ENCODE measurements around the gene PCAT6.
"Not testable (repeated sequence)": the region's sequence is repeated elsewhere in the genome, so short reads cannot be mapped to it uniquely, and the experiment has no call there.

The PCAT6 gene

DNA sequence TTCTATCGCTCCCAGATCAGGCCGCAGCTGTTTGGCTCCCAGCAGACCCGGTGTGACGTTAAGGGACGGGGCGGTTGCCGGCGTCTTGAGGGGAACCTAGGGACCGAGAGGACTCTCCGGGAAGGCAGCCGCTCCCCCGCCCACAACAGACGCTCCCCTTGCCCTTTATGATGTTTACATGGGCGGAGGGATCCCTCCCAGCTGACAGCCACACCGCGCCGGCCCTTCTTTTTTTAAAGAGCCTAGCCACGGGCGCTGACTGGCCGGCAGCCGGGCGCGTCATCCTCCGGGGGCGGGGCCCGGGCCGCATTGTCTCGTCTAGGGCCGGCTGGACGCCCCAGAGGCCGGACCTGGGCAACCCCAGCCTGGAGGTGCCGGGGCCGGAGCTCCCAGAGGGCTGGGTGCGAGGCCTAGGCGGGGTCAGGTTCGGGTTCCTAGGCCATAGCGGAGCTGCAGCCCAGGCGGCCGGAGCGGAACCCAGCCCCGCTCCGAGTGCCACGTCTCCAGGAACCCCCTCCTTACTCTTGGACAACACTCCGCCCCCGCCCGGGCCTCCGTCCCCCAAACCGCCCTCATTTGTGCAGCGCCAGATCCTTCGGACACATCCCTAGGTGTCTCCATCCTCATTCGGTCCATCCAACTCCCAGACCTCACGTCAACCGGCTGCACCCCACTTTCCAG, at the start of gene PCAT6:
Gene PCAT6, plus strand, starts transcription at position 340 of the 681 bp plus-strand sequence.
- DNase-seq: peak; percentile 80 to 83

GRCh38 chr1:202762019-202762418, 48.7 kb upstream of the PCAT6 start:
- DNase-seq: no peak

GRCh38 chr1:202765721-202766120, 45.0 kb upstream of the PCAT6 start:
- no peak for DNase-seq

DNA sequence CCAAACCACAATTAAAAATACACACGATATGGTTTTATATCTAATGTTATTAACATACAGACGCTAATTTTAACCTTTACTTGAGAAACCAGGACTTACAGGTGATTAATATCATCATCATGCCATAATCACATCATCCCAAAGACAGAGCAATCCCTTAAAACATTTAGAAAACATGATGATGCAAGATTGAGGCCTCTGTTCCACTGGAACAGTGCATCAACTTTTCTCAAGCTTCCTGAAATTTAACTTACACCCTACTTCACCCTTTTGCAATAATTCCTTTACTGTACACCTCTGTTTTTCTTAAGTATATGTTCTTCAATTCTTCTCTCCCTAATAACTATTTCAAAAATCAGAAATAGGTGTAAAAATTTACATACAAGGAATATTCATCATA, 40.6 kb upstream of the PCAT6 start:
- no peak for DNase-seq

- no peak for DNase-seq
Measured at GRCh38 chr1:202781180-202781579, 29.6 kb upstream of the PCAT6 start.

DNA sequence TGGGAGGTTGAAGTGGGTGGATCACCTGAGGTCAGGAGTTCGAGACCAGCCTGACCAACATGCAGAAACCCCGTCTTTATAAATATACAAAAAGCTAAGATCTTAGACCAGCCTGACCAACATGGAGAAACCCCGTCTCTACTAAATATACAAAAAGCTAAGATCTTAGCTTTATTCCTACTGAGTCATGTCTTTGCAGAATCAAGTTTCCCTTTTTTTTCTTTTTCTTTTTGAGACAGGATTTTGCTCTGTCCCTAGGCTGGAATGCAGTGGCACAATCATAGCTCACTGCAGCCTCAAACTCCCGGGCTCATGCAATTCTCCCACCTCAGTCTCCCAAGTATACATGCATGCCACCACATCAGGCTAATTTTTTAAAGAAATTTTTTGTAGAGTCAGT, 23.9 kb upstream of the PCAT6 start:
- no peak for DNase-seq

DNA sequence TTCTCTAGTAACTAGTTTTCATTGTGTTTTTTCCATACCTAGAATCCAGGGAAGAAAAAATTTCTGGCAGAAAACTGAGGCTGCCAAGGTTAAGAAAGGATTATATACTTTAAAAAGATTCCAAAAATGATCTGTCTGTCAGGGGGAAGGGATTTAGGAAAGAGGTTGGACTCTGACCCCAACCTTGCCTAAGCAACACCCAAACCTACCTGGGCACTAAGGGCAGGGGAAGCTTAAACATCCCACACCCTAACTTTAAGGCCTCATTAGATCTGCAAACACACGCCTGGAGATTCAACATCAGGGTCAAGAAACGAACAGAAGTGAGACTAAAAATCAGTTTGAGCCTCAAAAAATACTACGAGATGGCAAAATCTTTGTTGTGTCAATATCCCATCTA, 22.0 kb upstream of the PCAT6 start:
- DNase-seq: no peak

DNA sequence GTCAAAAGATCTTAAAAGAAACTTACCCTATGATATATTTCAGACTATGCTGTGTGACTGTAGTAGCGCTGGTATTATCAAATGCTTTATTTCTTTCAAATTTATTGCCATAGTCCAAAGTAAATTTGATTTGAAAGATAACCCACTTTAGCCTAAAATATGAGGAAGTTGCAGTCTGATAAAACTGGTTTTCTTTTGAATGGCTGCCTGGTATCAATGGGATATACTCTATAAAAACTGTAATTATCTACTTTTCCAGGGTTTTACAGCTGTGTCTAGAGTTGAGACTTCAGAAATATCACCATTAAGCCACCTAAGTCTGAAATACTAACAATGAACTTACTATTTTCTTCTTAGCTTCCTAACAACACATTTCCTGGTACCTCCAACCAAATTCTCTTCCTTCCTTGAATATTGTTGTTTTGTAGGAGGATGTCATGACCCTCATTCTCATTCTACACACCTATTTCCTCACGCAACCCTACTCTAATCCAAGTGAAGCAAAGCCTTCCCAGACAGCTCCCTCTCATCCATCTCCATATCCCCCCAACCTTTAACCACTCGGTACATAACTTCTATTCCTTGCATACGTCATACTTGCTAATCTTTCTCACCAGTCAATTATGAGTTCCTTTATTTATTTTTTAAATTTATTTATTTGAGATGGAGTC, 19.5 kb upstream of the PCAT6 start:
- no peak for DNase-seq

- DNase-seq: no peak
Measured at GRCh38 chr1:202794051-202794740, 16.6 kb upstream of the PCAT6 start.

DNA sequence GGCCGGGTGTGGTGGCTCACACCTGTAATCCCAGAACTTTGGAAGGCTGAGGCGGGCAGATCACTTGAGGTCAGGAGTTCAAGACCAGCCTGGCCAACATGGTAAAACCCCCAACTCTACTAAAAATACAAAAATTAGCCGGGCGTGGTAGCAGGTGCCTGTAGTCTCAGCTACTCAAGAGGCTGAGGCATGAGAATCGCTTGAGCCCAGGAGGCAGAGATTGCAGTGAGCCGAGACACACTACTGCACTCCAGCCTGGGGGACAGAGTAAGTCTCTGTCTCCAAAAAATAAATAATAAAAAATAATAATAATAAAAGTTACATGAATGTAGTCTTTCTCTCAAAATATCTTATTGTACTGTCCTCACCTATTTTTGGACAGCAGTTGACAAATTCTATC, 15.8 kb upstream of the PCAT6 start:
- DNase-seq: not testable (repeated sequence)

DNA sequence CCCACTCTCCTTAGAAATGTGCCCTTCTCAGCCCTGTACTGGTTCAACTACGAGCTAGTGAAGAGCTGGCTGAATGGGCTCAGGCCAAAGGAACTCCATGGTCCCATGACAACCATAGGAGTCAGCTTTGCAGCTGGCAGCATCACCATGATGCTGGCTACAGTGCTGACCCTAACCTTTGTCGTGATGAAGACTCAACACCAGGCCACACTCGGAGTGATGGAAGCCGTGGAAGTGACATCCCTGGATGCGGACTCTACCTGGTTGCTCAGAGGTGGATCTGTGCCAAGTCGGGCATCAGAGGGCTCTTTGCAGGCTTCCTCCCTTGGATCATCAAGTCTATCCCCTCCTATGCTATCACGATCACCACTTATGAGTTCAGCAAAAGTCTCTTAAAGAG, 14.1 kb upstream of the PCAT6 start:
- no peak for DNase-seq

GRCh38 chr1:202798260-202798659, 12.5 kb upstream of the PCAT6 start:
- DNase-seq: no peak

DNA sequence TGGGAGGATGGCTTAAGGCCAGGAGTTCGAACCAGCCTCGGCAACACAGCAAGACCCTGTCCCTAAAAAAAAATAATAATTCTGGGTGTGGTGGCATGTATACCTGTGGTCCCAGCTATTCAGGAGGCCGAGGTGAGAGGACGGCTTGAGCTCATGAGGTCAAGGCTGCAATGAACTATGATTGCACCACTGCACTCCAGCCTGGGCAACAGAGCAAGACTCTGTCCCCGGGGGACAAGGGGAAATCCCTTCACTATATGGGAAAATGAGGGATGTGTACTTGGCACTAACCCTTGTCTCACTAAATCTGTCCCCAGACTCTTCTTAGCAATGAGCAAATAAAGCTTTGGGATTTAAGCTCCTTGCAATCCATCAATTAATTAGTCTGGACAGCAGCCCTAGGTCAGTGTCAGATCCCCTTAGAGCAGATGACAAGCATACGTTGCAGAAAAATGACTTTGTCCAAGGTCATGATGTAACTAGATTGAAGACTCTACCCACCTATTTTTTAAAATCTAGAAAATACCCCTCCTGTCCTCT, 11.9 kb upstream of the PCAT6 start:
- DNase-seq: no peak

DNA sequence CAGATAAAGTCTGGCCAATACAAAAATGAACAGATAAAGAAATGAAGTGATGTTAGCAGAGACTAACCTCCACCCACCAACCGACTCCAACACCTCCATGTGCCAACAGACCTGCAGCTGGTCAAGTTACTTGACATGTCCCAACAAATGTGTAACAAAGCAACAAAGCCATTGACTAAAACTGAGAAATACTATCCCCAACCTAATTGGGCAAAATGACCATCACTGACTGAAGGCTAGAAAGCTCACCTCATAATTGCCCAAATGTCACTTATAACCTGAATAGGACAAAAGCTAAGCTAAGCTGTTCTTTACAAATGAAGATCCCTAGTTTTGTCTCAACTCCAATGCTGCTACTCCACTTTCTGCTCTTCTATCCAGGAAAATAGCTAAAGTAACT, 10.0 kb upstream of the PCAT6 start:
- DNase-seq: no peak

DNA sequence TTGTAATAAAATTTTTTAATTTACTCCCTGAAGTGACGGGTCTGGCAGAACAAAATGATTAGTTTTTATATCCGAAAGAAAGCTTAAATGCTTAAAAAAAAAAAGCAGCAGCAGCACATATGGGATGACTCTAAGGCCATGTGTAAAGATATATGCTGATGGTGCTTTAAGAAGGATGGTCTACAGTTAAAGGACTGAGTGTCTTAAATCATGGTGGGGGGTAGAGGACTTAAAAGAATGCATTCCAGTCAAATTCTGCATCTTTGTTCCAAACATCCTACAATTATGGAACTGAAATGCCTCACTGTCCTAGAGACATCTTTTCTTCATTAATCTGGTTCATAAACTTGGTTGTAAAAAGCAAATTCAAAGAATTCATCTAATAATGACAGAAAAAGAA, 9.6 kb upstream of the PCAT6 start:
- DNase-seq: no peak

GRCh38 chr1:202802034-202802433, 8.7 kb upstream of the PCAT6 start:
- DNase-seq: no peak

DNA sequence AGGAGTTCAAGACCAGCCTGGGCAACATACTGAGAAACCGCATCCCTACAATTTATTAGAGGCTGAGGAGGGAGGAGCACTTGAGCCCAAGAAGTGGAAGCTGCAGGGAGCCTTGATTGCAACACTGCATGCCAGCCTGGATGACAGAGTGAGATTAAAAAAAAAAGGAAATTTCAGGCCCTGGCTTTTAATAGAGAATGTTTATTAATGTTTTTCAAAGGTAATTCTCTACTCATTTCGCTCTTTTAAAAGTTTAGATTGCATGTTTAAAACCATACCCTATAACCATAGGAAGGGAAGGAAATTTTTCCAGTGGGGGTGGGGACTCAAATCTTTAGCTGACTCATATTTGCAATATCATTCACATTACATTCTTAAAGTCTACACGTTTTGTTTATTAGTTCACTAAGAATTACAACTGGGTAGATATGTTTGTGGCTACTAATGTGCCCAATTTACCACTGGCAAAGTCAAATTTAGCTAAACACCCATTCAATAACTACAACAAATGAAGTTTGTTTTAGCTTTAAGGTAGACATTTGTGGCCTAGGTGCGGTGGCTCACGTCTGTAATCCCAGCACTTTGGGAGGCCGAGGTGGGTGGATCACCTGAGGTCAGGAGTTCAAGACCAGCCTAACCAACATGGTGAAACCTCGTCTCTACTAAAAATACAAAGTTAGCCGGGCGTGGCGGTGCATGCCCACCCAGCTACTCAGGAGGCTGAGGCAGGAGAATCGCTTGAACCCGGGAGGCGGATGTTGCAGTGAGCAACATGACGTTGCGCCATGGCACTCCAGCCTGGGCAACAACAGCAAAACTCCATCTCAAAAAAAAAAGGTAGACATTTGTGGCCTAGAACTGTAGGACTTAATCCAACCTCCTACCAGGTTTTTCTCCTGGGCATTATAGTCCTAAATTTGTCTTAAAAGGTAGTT, 7.5 kb upstream of the PCAT6 start:
- DNase-seq: no peak

DNA sequence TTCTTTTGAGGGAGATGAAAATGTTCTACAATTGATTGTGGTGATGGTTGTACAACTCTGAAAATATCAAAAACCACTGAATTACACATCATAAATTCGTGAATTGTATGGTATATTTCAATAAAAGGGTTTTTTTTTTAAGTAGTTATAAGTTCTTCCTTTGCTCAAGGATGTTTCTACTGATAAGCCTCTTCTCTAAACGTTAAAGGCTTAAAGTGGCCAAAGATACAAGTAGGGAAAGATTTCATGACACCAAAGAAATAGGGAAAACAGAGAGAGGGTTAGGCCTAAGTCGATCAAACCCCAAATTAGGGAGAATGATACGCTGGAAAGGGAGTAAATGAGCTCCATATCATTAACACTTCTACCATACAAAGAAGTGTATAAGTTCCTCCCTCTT, 6.6 kb upstream of the PCAT6 start:
- no peak for DNase-seq

DNA sequence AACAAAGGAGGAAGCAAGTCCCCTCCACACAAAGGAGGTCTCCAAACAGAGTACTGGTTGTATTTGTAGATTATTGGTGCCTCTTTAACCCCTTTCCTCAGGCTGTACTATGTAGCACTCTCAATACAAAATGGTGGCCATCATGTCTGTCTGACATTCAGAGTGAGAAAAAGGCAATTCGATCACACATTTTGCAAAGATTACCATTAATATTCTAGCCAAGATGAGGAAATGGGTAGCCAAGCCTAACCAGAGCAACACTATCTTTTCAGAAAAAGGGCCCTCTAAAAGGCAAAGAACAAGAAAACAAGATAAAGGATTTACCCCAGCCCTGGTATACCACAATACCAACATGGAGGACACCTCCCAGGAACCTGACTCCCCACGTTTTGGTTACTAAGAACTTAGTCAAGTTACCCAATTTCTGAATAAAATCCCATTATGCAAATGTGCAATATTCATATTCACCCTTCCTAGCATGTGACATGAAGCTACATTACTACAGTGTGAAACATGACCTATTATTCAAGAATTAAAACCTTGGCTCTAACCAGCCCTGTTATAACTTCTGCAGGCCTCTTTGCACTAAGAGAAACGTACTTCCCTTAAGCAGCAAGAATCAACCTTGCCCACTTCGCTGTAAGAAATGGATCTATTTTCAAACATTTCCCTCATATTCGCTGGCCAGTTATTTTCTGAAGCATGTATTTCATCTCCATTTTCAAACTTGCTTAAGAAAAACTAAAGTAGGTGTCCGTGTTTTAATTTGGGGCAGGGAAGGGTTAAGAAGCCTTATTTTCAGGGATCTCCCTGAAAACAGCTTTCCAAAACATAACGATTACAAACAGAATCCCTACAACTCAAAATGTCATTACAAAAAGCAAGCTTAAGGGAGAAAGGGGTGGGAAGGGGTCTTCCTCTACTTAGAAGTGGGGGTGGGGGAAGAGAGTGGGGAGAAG, 4.6 kb upstream of the PCAT6 start:
- DNase-seq: no peak

DNA sequence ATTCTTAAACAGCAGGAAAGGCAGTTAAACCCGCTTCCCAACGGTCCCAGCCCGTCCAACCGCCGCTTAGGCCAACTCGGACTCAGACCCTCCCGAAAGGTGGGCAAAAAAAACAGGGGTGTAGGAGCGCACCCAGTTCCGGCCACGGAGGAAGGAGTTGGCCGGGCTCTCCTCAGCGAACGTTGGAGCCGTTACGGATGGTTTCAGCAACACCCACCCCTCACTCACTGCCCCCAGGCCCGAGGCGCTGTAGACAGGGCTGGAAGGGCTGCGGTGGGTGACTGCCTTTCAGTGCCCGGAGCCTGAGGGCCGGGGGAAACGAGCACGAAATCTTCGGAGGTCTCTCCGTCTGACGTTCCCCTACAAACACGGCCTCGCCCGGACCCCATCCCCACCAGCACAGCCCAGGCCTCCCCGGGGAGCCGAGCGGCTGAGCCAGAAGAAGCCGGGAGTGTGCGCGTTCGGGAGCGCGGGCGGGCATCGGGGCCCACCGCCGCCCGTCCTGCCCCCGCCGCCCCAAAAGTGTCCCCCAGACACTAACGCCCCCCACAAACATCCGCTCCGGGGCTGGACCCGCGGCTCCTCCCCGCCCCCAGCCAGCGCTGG, 3.8 kb upstream of the PCAT6 start:
- DNase-seq: peak; percentile 13 to 20

GRCh38 chr1:202807451-202807925, 3.3 kb upstream of the PCAT6 start:
- peak; percentile 13 to 31 for DNase-seq

Measured in stimulated activated CD4-positive, alpha-beta T cell treated with anti-CD3 and anti-CD28 coated beads, Interleukin-2, amount 100 ng/mL, for 48 hours (primary cell).